Subcutaneous adipose tissue (tissue), 4 donors: Measurements from ENCODE around the gene VSTM2L. TPM values are rescaled to one million over a fixed set of nuclear protein-coding genes. Genes with fewer than 3 reads are reported as not detected.

Experiments
- total RNA-seq, 4 donors: library from RNA; depleted of rRNA; stranded (reverse); fragments of >200 nt; gene quantifications; one replicate each; pipeline ENCODE4 v1.1.0, GENCODE V29; 2016
- TF ChIP-seq, protein P1 (sequence below): fragments of 450-650 bp; IDR thresholded peaks from one replicate; pipeline ENCODE4 v1.5.1; 2016; ENCODE audit warnings: low read depth, mild to moderate bottlenecking, control low read depth, antibody characterized with exemption, moderate library complexity

The VSTM2L gene
- total RNA-seq, 4 donors from 2014 or later = 1.1 to 1.9 TPM; not detected in 2

DNA sequence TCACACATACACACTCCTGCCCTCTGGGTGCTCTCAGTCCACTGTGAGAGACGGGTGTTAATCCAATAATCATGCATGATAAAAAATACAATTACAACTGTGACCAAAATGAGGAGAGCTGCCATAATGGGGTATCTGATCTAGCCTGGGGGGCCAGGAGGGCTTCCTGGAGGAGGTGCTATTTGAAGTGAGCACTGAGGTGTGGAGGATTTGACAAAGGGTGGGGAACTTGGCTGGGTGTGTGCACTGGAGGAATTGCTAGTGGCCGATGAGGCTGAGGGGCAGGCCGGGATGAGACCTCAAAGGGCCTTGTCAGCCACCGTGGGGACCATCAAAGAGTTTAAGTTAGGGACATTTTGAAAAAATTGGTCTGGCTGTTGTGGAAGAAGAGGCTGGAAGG is 34.8 kb downstream of the VSTM2L start:
- TF ChIP-seq, protein P1, sequence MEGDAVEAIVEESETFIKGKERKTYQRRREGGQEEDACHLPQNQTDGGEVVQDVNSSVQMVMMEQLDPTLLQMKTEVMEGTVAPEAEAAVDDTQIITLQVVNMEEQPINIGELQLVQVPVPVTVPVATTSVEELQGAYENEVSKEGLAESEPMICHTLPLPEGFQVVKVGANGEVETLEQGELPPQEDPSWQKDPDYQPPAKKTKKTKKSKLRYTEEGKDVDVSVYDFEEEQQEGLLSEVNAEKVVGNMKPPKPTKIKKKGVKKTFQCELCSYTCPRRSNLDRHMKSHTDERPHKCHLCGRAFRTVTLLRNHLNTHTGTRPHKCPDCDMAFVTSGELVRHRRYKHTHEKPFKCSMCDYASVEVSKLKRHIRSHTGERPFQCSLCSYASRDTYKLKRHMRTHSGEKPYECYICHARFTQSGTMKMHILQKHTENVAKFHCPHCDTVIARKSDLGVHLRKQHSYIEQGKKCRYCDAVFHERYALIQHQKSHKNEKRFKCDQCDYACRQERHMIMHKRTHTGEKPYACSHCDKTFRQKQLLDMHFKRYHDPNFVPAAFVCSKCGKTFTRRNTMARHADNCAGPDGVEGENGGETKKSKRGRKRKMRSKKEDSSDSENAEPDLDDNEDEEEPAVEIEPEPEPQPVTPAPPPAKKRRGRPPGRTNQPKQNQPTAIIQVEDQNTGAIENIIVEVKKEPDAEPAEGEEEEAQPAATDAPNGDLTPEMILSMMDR = no peak

DNA sequence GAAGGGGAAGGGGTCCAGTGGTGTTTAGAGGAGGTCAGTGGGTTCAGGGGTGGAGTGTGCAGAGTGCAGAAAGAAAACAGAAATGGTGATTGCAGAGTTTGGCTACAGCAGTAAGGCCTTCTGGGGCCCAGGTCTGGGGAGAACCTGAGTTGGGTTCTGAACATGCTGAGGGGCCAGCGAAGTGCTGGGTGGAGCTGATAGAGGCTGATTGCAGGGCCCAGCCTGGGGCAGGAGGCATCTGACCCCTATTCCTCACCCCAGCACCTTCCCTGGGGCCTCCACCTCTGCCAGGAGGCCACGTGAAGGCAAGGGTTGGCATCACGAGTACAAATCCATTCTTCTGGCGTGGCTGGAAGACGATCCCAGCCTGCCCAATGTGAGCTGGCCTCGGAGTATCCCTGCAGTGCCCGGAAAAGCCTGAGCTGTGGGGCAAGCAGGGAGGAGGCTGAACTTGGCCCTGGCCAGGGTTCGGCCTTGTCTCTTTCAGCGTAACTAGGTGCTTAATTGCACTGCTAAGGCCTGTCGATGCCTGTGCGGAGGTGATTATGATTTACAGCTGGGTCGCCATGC is 35.3 kb downstream of the VSTM2L start:
- TF ChIP-seq, protein P1 = no peak

DNA sequence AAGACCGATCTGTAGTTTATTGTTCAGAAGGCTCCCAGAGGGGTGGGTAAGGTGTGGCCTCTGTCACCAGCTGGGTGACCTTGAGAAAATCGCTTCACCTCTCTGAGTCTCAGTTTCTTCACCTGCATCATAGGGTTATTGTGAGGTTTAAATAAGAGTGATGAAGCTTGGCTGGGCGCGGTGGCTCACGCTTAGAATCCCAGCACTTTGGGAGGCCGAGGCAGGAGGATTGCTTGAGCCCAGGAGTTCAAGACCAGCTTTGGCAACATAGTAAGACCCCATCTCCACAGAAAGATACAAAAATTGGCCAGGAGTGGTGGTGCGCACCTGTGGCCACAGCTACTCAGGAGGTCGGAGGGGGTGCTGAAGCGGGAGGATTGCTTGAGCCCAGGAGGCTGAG is 36.0 kb downstream of the VSTM2L start:
- TF ChIP-seq, protein P1 = no peak

DNA sequence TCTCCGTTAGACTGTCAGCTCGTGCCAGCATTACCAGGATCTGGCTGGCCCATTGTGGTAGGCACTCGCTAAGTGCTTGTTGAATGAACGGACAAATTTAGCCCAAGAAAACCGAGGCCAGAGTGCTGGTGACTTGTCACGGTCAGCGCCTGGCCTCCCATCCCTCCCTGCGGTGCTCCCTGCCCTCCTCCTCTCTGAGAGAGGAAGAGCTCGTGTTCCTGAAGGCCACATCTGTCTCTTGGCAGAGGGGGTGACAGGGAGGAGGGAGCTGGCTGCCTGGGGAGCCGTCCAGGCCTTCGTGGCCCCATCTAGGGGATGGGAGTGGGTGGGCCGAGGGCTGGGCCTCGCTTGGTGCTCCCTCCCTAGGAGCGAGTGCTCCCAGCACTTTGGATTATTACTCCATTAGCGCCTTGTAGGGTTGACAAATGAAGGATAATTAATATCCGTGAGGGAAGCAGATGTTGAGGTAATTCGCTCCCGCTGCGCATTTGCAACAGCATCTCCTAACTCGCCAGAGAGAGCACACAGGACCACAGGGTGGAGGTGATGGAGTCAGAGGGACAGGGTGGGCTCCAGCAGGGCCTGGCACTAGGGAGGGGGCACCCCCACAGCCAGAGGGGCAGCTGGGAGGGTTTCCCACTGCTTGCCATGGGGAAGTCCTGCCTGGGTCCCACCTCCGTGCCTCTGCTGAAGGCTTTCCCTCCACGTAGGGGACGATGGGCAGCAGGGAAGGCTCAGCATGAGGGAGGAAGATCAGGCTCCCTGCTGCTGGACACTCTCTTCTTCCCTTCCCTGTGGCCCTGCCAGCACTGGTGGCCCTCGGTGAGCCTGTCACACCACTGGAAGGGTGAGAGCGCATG is 37.0 kb downstream of the VSTM2L start:
- TF ChIP-seq, protein P1 = no peak

DNA sequence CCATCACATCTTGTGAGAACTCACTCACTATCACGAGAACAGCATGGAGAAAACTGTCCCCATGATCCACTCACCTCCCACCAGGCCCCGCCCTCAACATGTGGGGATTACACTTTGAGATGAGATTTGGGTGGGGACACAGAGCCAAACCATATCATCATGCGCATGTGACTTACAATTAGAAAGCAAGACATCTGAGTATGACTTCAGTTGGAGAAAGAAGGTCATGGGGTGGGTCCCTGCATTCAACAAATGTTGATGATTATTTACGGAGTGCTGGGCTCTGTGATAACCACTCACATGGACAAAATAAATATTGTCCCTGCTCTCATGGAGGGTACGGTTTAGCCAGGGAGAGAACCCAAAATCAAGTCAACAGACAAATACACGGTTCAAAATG is 37.9 kb downstream of the VSTM2L start:
- TF ChIP-seq, protein P1 = no peak

DNA sequence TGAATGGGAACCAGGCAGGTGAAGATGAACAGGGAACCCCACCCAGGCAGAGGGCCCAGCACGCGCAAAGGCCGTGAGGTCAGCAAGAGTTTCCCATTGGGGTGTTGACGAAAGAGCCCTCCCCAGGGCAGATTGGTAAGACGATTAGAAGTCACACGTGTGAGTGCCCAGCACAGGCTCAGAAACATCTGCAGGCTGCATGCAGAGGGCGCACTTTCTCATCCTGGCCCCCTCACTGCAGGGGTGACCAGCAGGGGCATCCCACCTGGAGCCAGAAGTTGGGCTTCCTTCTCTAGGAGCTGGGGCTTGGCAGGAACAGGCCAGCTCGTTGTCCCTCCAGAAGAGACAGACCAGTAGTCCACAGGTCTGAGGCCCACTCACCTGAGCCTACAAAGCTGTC is 38.4 kb downstream of the VSTM2L start:
- TF ChIP-seq, protein P1 = no peak

DNA sequence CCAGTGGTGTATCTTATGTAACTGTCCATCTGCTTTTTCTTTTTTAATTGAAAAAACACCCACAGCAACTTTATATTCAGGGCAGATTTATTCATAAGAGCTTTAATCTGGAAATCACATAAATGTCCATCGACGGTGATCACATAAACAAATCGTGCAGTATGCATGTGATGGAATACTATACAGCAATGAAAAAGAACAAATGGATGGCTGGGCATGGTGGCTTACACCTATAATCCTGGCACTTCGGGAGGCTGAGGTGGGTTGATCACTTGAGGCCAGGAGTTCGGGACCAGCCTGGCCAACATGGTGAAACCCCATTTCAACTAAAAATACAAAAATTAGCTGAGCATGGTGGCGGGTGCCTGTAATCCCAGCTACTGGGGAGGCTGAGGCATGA is 39.1 kb downstream of the VSTM2L start:
- TF ChIP-seq, protein P1 = no peak
